22Rv1 (cell line): ENCODE measurements around the gene GFER.

ENCODE experiments used
- CTCF ChIP-seq: fragments of 450-650 bp; IDR thresholded peaks from 2 replicates; pipeline ENCODE4 v1.5.1; 2017; ENCODE audit warnings: mild to moderate bottlenecking
- ZFX ChIP-seq: fragments of 450-650 bp; IDR thresholded peaks from 2 replicates; pipeline ENCODE4 v1.6.1; 2017; ENCODE audit warnings: antibody characterized with exemption, borderline replicate concordance

- TF ChIP-seq ZFX = no peak
- no peak for TF ChIP-seq CTCF
Observed at GRCh38 chr16:2036200-2036966, 52.4 kb downstream of the GFER start.
